HG02973 (cell line): ENCODE measurements around the gene EHBP1.

Experiments used
- ATAC-seq: cut with Tn5 transposase; IDR thresholded peaks from one replicate; pipeline ENCODE4 v1.9.1; 2021; ENCODE audit warnings: moderate library complexity; ENCODE audit not compliant: unreplicated experiment

EHBP1 gene

GRCh38 chr2:62939735-62940491, 234.4 kb downstream of the EHBP1 start:
- ATAC-seq, result no peak

GRCh38 chr2:62940697-62941096, 235.2 kb downstream of the EHBP1 start:
- no peak for ATAC-seq

GRCh38 chr2:62941413-62941812, 235.9 kb downstream of the EHBP1 start:
- no peak for ATAC-seq

- ATAC-seq, result no peak
Observed at GRCh38 chr2:62944362-62944761, 238.8 kb downstream of the EHBP1 start.

- ATAC-seq, result no peak
Observed at GRCh38 chr2:62947403-62947802, 241.9 kb downstream of the EHBP1 start.

GRCh38 chr2:62956651-62957050, 251.1 kb downstream of the EHBP1 start:
- ATAC-seq, result no peak

- ATAC-seq, result no peak
Observed at GRCh38 chr2:62958206-62958605, 252.7 kb downstream of the EHBP1 start.

GRCh38 chr2:62964050-62964449, 258.5 kb downstream of the EHBP1 start:
- ATAC-seq, result no peak

- no peak for ATAC-seq
Observed at GRCh38 chr2:62964671-62965070, 259.2 kb downstream of the EHBP1 start.

- no peak for ATAC-seq
Observed at GRCh38 chr2:62966991-62967390, 261.5 kb downstream of the EHBP1 start.

- no peak for ATAC-seq
Observed at GRCh38 chr2:62968168-62968567, 262.7 kb downstream of the EHBP1 start.

GRCh38 chr2:62968668-62969067, 263.2 kb downstream of the EHBP1 start:
- no peak for ATAC-seq

GRCh38 chr2:62971936-62972335, 266.4 kb downstream of the EHBP1 start:
- ATAC-seq, result no peak

- ATAC-seq, result no peak
Observed at GRCh38 chr2:62972601-62973000, 267.1 kb downstream of the EHBP1 start.

- no peak for ATAC-seq
Observed at GRCh38 chr2:62974999-62975398, 269.5 kb downstream of the EHBP1 start.

- no peak for ATAC-seq
Observed at GRCh38 chr2:62991605-62992004, 286.1 kb downstream of the EHBP1 start.

- no peak for ATAC-seq
Observed at GRCh38 chr2:62992561-62992960, 287.0 kb downstream of the EHBP1 start.

- ATAC-seq, result no peak
Observed at GRCh38 chr2:62994206-62994605, 288.7 kb downstream of the EHBP1 start.

GRCh38 chr2:62996534-62997186, 291.1 kb downstream of the EHBP1 start:
- ATAC-seq, result no peak

GRCh38 chr2:62998949-62999348, 293.4 kb downstream of the EHBP1 start:
- ATAC-seq, result no peak

GRCh38 chr2:62999905-63000304, 294.4 kb downstream of the EHBP1 start:
- ATAC-seq, result no peak

- ATAC-seq, result no peak
Observed at GRCh38 chr2:63000801-63001200, 295.3 kb downstream of the EHBP1 start.

GRCh38 chr2:63001576-63001975, 296.1 kb downstream of the EHBP1 start:
- no peak for ATAC-seq
